H9 (cell line): ENCODE data around the gene ARMC9. TPM values are rescaled to one million over a fixed set of nuclear protein-coding genes. Genes with fewer than 3 reads are reported as not detected.

Source experiments
- DNase-seq: peaks from one replicate; pipeline ENCODE4 v3.0.0-alpha.2; 2017
- H2AFZ ChIP-seq: one replicate; pipeline ENCODE4 v1.6.1; 2013; ENCODE audit warnings: mild to moderate bottlenecking, low read length, control low read depth, moderate library complexity
- H2AK5ac ChIP-seq: 2 replicates; pipeline ENCODE4 v1.6.1; 2013; ENCODE audit warnings: low read length, control low read depth, mixed read lengths; ENCODE audit not compliant: insufficient read length
- H2BK120ac ChIP-seq: one replicate; pipeline ENCODE4 v1.6.1; 2013; ENCODE audit warnings: low read depth, mild to moderate bottlenecking, low read length, control low read depth, inconsistent platforms; ENCODE audit not compliant: poor library complexity, severe bottlenecking
- H2BK12ac ChIP-seq: 2 replicates; pipeline ENCODE4 v1.6.1; 2013; ENCODE audit warnings: low read length, control low read depth, mixed read lengths, low read depth; ENCODE audit not compliant: insufficient read length
- H2BK15ac ChIP-seq: 2 replicates; pipeline ENCODE4 v1.6.1; 2013; ENCODE audit warnings: low read depth, low read length, control low read depth
- H2BK20ac ChIP-seq: one replicate; pipeline ENCODE4 v1.6.1; 2013; ENCODE audit warnings: low read depth, mild to moderate bottlenecking, low read length, control low read depth, inconsistent platforms; ENCODE audit not compliant: poor library complexity, severe bottlenecking
- H2BK5ac ChIP-seq: 2 replicates; pipeline ENCODE4 v1.6.1; 2013; ENCODE audit warnings: low read length, control low read depth, mixed read lengths; ENCODE audit not compliant: insufficient read length
- H3K14ac ChIP-seq: 2 replicates; pipeline ENCODE4 v1.6.1; 2013; ENCODE audit warnings: low read length, control low read depth; ENCODE audit not compliant: insufficient read depth
- H3K18ac ChIP-seq: 2 replicates; pipeline ENCODE4 v1.6.1; 2013; ENCODE audit warnings: low read depth, mild to moderate bottlenecking, mixed read lengths, low read length, control low read depth; ENCODE audit not compliant: insufficient read length
- H3K23ac ChIP-seq: 2 replicates; pipeline ENCODE4 v1.6.1; 2013; ENCODE audit warnings: low read length, control low read depth, mixed read lengths, low read depth; ENCODE audit not compliant: insufficient read length
- H3K23me2 ChIP-seq: 2 replicates; pipeline ENCODE4 v1.6.1; 2013; ENCODE audit warnings: low read depth, mild to moderate bottlenecking, mixed read lengths, low read length, control low read depth; ENCODE audit not compliant: insufficient read length, poor library complexity, severe bottlenecking
- H3K27ac ChIP-seq: 2 replicates; pipeline ENCODE4 v1.5.1; 2013; ENCODE audit warnings: low read length, control low read depth, mixed read lengths, low read depth; ENCODE audit not compliant: insufficient read length
- H3K27me3 ChIP-seq: 2 replicates; pipeline ENCODE4 v1.6.1; 2013; ENCODE audit warnings: low read length, control low read depth, inconsistent platforms; ENCODE audit not compliant: insufficient read depth
- H3K4ac ChIP-seq: 2 replicates; pipeline ENCODE4 v1.6.1; 2013; ENCODE audit warnings: low read depth, mild to moderate bottlenecking, control low read depth, inconsistent platforms, low read length, moderate library complexity
- H3K4me1 ChIP-seq: 2 replicates; pipeline ENCODE4 v1.6.1; 2013; ENCODE audit warnings: low read length, control low read depth, inconsistent platforms; ENCODE audit not compliant: insufficient read depth
- H3K4me2 ChIP-seq: 2 replicates; pipeline ENCODE4 v1.6.1; 2013; ENCODE audit warnings: low read length, control low read depth, mixed read lengths; ENCODE audit not compliant: insufficient read length, insufficient read depth
- H3K56ac ChIP-seq: 2 replicates; pipeline ENCODE4 v1.6.1; 2013; ENCODE audit warnings: low read depth, mild to moderate bottlenecking, mixed read lengths, low read length, control low read depth; ENCODE audit not compliant: insufficient read length
- H3K79me1 ChIP-seq: 2 replicates; pipeline ENCODE4 v1.6.1; 2013; ENCODE audit warnings: low read depth, mild to moderate bottlenecking, moderate library complexity, low read length, control low read depth, inconsistent platforms; ENCODE audit not compliant: insufficient read depth, poor library complexity, severe bottlenecking
- H3K79me2 ChIP-seq: 2 replicates; pipeline ENCODE4 v1.6.1; 2013; ENCODE audit warnings: low read length, control low read depth, inconsistent platforms; ENCODE audit not compliant: insufficient read depth
- H3K9ac ChIP-seq: 2 replicates; pipeline ENCODE4 v1.6.1; 2013; ENCODE audit warnings: low read length, control low read depth, mixed read lengths; ENCODE audit not compliant: insufficient read length; ENCODE audit errors: extremely low read depth
- H3K9me3 ChIP-seq: one replicate; pipeline ENCODE4 v1.6.1; 2013; ENCODE audit warnings: low read depth, low read length, inconsistent platforms; ENCODE audit not compliant: control insufficient read depth
- H3T11ph ChIP-seq: one replicate; pipeline ENCODE4 v1.6.1; 2013; ENCODE audit warnings: mild to moderate bottlenecking, low read length, control low read depth, inconsistent platforms
- H4K20me1 ChIP-seq: one replicate; pipeline ENCODE4 v1.6.1; 2013; ENCODE audit not compliant: control insufficient read depth, insufficient read length, insufficient read depth
- H4K5ac ChIP-seq: 2 replicates; pipeline ENCODE4 v1.6.1; 2013; ENCODE audit warnings: low read depth, mild to moderate bottlenecking, mixed read lengths, low read length, control low read depth; ENCODE audit not compliant: insufficient read length
- H4K8ac ChIP-seq: replicated peaks from 2 replicates; pipeline ENCODE4 v1.6.1; 2013; ENCODE audit warnings: low read length, control low read depth, mixed read lengths, low read depth; ENCODE audit not compliant: insufficient read length
- H4K91ac ChIP-seq: 2 replicates; pipeline ENCODE4 v1.6.1; 2013; ENCODE audit warnings: low read depth, mild to moderate bottlenecking, moderate library complexity, mixed read lengths, low read length, control low read depth; ENCODE audit not compliant: insufficient read length
- H3K27ac Mint-ChIP-seq, 3 experiments: 2 replicates in 2 of 3; 3 replicates in 1 of 3; pipeline ENCODE4 v1.8.0; 2020 to 2021; ENCODE audit warnings: mixed read lengths in 3 of 3, mild to moderate bottlenecking in 1 of 3, moderate library complexity in 1 of 3
- H3K27me3 Mint-ChIP-seq: 2 replicates; pipeline ENCODE4 v1.8.0; 2021; ENCODE audit warnings: low read depth, mild to moderate bottlenecking, moderate library complexity, mixed read lengths
- H3K36me3 Mint-ChIP-seq, 3 experiments: 2 replicates in 2 of 3; 3 replicates in 1 of 3; pipeline ENCODE4 v1.8.0; 2020 to 2021; ENCODE audit warnings: low read depth in 3 of 3, mixed read lengths in 3 of 3; ENCODE audit not compliant: insufficient read depth in 1 of 3
- H3K4me1 Mint-ChIP-seq, 2 experiments: 2 replicates each; pipeline ENCODE4 v1.8.0; 2020; ENCODE audit warnings: mixed read lengths in 2 of 2
- H3K4me3 Mint-ChIP-seq, 2 experiments: 2 replicates in 1 of 2; 3 replicates in 1 of 2; pipeline ENCODE4 v1.8.0; 2020 to 2021; ENCODE audit warnings: mild to moderate bottlenecking in 2 of 2, mixed read lengths in 2 of 2, moderate library complexity in 1 of 2
- H3K9me3 Mint-ChIP-seq, 2 experiments: 2 replicates in 1 of 2; 3 replicates in 1 of 2; pipeline ENCODE4 v1.8.0; 2020; ENCODE audit warnings: mild to moderate bottlenecking in 2 of 2, mixed read lengths in 2 of 2, moderate library complexity in 1 of 2
- CTCF ChIP-seq: fragments of 200-600 bp; sonication (generic); conservative IDR thresholded peaks from 3 replicates; pipeline ENCODE4 v1.8.0; 2021; ENCODE audit warnings: antibody characterized with exemption, mild to moderate bottlenecking
- WGBS: extraction: QIAGEN DNeasy Blood & Tissue Kit; methylation state at CpG from one replicate; pipeline ENCODE4 v1.1.7; 2013; ENCODE audit warnings: missing lambda C conversion rate, low lambda C conversion rate, mixed read lengths; ENCODE audit not compliant: insufficient read length; ENCODE audit errors: extremely low coverage; 5-methylcytosine and 5-hydroxymethylcytosine counted together
- total RNA-seq: library from RNA; stranded (reverse); gene quantifications from 2 replicates; pipeline ENCODE4 v1.2.1, GENCODE V29; 2021

Gene ARMC9
- total RNA-seq, 1 experiment from 2014 or later: 37.6 TPM

GRCh38 chr2:231300722-231301076 is 102.3 kb downstream of the ARMC9 start:
- Mint-ChIP-seq H3K4me1 (peaks cover 8 to 13% of the 10 kb centered on the region in 2 experiments), H3K27ac (no peak overlapping the region), H3K27me3 (no peaks in the 10 kb centered on the region), H3K4me3 (no peak overlapping the region), H3K36me3 (peaks cover 0 to 6% (median 0%) of the 10 kb centered on the region in 3 experiments; a peak in 2 of 7 replicates), H3K9me3 (no peaks in the 10 kb centered on the region)
- Histone ChIP-seq H2BK15ac (no peak overlapping the region), H2BK12ac (no peak overlapping the region), H3K79me2 (no peaks in the 10 kb centered on the region), H3K4me2 (no peak overlapping the region), H4K5ac (no peak overlapping the region), H4K20me1 (no peaks in the 10 kb centered on the region), H2AFZ (no peak overlapping the region), H3K14ac (no peak overlapping the region), H2BK120ac (no peak overlapping the region), H2BK20ac (no peak overlapping the region), H2AK5ac (no peak overlapping the region), H3K27me3 (no peaks in the 10 kb centered on the region), H3K23me2 (no peaks in the 10 kb centered on the region), H4K91ac (no peak overlapping the region), H3K56ac (no peak overlapping the region), H3K27ac (no peak overlapping the region), H3K9me3 (no peaks in the 10 kb centered on the region), H4K8ac (no peak overlapping the region), H3T11ph (no peak overlapping the region), H3K9ac (no peak overlapping the region), H3K4ac (no peak overlapping the region), H3K79me1 (no peaks in the 10 kb centered on the region), H2BK5ac (no peak overlapping the region), H3K23ac (no peak overlapping the region), H3K4me1 (no peaks in the 10 kb centered on the region), H3K18ac (no peak overlapping the region)
- WGBS: no CpG with 5 or more reads among the region's 3 CpGs
- DNase-seq: no peak
- TF ChIP-seq CTCF: no peak
